OCI-LY3 (cell line): ENCODE results near the gene GCNT3.

Experiments
- H2AFZ ChIP-seq: fragments of 200-600, 300-600 bp; shearing (Covaris generic); 2 replicates; pipeline ENCODE4 v1.6.0; 2014; ENCODE audit warnings: antibody characterized with exemption, low read depth, low read length
- H3K27ac ChIP-seq: fragments of 200-600, 300-600 bp; sonication (generic); 2 replicates; pipeline ENCODE4 v1.5.1; 2014; ENCODE audit warnings: mild to moderate bottlenecking, low read length, moderate library complexity, mixed read lengths
- H3K27me3 ChIP-seq: fragments of 200-600, 300-600 bp; sonication (generic); 2 replicates; pipeline ENCODE4 v1.6.1; 2014; ENCODE audit warnings: low read depth, low read length, mixed read lengths
- H3K36me3 ChIP-seq: fragments of 200-600, 300-600 bp; sonication (generic); replicated peaks from 2 replicates; pipeline ENCODE3; 2014; ENCODE audit warnings: low read depth, low read length, mixed read lengths
- H3K4me1 ChIP-seq: fragments of 300-600, 200-600 bp; sonication (generic); 2 replicates; pipeline ENCODE4 v1.6.1; 2014; ENCODE audit warnings: low read length, mixed read lengths
- H3K4me2 ChIP-seq: fragments of 200-600, 300-600 bp; sonication (generic); 2 replicates; pipeline ENCODE4 v1.6.1; 2014; ENCODE audit warnings: low read length, mixed read lengths
- H3K4me3 ChIP-seq: fragments of 300-600, 200-600 bp; sonication (generic); 2 replicates; pipeline ENCODE4 v1.5.1; 2014; ENCODE audit warnings: antibody characterized with exemption, mild to moderate bottlenecking, low read length, moderate library complexity
- H3K79me2 ChIP-seq: fragments of 300-600, 200-600 bp; shearing (Covaris generic); 2 replicates; pipeline ENCODE4 v1.6.1; 2014; ENCODE audit warnings: mild to moderate bottlenecking, low read length, mixed read lengths
- H3K9ac ChIP-seq: fragments of 300-600, 200-600 bp; shearing (Covaris generic); 2 replicates; pipeline ENCODE4 v1.6.0; 2014; ENCODE audit warnings: mild to moderate bottlenecking, low read length, moderate library complexity
- H3K9me3 ChIP-seq: fragments of 200-600, 300-600 bp; shearing (Covaris generic); 2 replicates; pipeline ENCODE4 v1.6.1; 2014; ENCODE audit warnings: low read length, mixed read lengths; ENCODE audit not compliant: insufficient read depth
- H4K20me1 ChIP-seq: fragments of 200-600, 300-600 bp; sonication (generic); 2 replicates; pipeline ENCODE4 v1.6.1; 2016; ENCODE audit warnings: low read length, mixed read lengths; ENCODE audit not compliant: insufficient read depth
- CTCF ChIP-seq: fragments of 200-600, 300-600 bp; sonication (generic); IDR thresholded peaks from 2 replicates; pipeline ENCODE4 v1.5.1; 2014; ENCODE audit warnings: antibody characterized with exemption, low read length, low read depth
- EZH2phosphoT487 ChIP-seq: fragments of 200-600 bp; shearing (Covaris generic); IDR thresholded peaks from 2 replicates; pipeline ENCODE4 v1.6.1; 2018; ENCODE audit warnings: antibody characterized with exemption, mixed run types, low read depth

GCNT3 gene

GRCh38 chr15:59668556-59668955, 57.0 kb downstream of the GCNT3 start:
- H3K36me3 ChIP-seq = peaks cover 50% of the 10 kb centered on the region

More at GRCh38 chr15:59668556-59668955, 57.0 kb downstream of the GCNT3 start:
- H3K4me2 ChIP-seq = no peak overlapping the region
- peaks cover 3% of the 10 kb centered on the region; the same call in 1 of the 2 replicates for H4K20me1 ChIP-seq
- no peak overlapping the region for H3K4me3 ChIP-seq
- no peaks in the 10 kb centered on the region for H3K27me3 ChIP-seq
- H3K79me2 ChIP-seq = no peaks in the 10 kb centered on the region
- no peaks in the 10 kb centered on the region for H3K9me3 ChIP-seq
- H3K4me1 ChIP-seq = no peaks in the 10 kb centered on the region
- no peak overlapping the region for H2AFZ ChIP-seq
- no peak overlapping the region for H3K27ac ChIP-seq
- no peak overlapping the region for H3K9ac ChIP-seq
- TF ChIP-seq CTCF (no peak), EZH2phosphoT487 (no peak)
